ENCODE measurements around the gene ZNF445.

DNA sequence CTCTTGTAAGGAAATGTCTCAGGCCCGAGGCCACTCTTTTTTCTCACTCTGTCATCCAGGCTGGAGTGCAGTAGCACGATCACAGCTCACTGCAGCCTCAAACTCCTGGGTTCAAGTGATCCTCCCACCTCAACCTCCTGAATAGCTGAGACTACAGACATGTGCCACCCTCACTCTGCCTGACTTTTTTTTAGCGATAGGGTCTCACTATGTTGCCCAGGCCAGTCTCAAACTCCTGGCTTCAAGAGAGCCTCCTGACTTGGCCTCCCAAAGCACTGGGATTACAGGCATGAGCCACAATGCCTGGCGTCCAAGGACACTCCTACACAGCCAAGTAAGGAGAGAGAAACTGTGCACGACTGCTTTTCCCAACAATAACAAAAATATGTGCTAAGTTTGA, 7.6 kb downstream of the ZNF445 start:
- TF ChIP-seq, protein P1, sequence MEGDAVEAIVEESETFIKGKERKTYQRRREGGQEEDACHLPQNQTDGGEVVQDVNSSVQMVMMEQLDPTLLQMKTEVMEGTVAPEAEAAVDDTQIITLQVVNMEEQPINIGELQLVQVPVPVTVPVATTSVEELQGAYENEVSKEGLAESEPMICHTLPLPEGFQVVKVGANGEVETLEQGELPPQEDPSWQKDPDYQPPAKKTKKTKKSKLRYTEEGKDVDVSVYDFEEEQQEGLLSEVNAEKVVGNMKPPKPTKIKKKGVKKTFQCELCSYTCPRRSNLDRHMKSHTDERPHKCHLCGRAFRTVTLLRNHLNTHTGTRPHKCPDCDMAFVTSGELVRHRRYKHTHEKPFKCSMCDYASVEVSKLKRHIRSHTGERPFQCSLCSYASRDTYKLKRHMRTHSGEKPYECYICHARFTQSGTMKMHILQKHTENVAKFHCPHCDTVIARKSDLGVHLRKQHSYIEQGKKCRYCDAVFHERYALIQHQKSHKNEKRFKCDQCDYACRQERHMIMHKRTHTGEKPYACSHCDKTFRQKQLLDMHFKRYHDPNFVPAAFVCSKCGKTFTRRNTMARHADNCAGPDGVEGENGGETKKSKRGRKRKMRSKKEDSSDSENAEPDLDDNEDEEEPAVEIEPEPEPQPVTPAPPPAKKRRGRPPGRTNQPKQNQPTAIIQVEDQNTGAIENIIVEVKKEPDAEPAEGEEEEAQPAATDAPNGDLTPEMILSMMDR (IDR thresholded peaks at IDR 0.05; ENCODE audit: low read length): no peak
- no peak for TF ChIP-seq EZH2 (IDR thresholded peaks at IDR 0.05; ENCODE audit: borderline replicate concordance, low read length)

All from OCI-LY1 (cell line).